ENCODE data around the gene ASB14. TPM values are rescaled to one million over a fixed set of nuclear protein-coding genes. Genes with fewer than 3 reads are reported as not detected.
A peak's percentile ranks its signal among the peaks of the same experiment; 100 is the strongest.

The ASB14 gene
- total RNA-seq, 1 donor from 2014 or later: not detected

DNA sequence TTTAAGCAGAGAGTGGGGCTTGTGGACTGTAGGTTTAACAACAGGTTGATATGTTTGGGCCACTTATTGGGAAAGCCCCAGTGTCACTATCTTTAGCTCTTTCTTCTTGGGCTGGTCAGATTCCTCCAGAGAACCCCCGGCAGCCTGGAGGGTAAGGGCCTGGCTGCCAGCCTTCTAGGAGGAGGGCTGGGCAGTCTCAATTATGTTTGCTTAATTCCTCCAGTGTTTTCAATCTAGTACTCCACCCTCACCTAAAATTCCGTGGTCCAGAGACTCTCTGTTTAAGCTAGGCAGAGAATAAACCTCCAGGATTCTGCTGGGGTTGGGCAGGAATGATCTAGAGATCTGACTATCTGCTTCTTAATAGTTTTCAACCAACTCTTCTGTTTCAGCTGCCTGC lies 5.3 kb downstream of the ASB14 start:
- H3K36me3 ChIP-seq: peaks cover 6% of the 10 kb centered on the region
- no peak overlapping the region for H3K27ac ChIP-seq
- H3K27me3 ChIP-seq: no peaks in the 10 kb centered on the region
- TF ChIP-seq EZH2 (IDR thresholded peaks at IDR 0.05): no peak
- no peak for TF ChIP-seq EZH2phosphoT487 (IDR thresholded peaks at IDR 0.05)
- TF ChIP-seq, protein P1, sequence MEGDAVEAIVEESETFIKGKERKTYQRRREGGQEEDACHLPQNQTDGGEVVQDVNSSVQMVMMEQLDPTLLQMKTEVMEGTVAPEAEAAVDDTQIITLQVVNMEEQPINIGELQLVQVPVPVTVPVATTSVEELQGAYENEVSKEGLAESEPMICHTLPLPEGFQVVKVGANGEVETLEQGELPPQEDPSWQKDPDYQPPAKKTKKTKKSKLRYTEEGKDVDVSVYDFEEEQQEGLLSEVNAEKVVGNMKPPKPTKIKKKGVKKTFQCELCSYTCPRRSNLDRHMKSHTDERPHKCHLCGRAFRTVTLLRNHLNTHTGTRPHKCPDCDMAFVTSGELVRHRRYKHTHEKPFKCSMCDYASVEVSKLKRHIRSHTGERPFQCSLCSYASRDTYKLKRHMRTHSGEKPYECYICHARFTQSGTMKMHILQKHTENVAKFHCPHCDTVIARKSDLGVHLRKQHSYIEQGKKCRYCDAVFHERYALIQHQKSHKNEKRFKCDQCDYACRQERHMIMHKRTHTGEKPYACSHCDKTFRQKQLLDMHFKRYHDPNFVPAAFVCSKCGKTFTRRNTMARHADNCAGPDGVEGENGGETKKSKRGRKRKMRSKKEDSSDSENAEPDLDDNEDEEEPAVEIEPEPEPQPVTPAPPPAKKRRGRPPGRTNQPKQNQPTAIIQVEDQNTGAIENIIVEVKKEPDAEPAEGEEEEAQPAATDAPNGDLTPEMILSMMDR (IDR thresholded peaks at IDR 0.05): no peak
- Mint-ChIP-seq H3K9me3 (peaks cover 2% of the 10 kb centered on the region), H3K4me3 (no peak overlapping the region), H3K27ac (no peak overlapping the region), H3K36me3 (no peaks in the 10 kb centered on the region), H3K27me3 (ENCODE audit: insufficient read depth, low read depth) (peaks cover 3% of the 10 kb centered on the region), H3K4me1 (no peaks in the 10 kb centered on the region)
- no peaks in the 10 kb centered on the region for H3K79me2 ChIP-seq (ENCODE audit: low read depth)
- H3K4me2 ChIP-seq: no peak overlapping the region
- no peak overlapping the region for H3K4me3 ChIP-seq
- no peak overlapping the region for H2AFZ ChIP-seq (replicated peaks)
- H4K20me1 ChIP-seq (ENCODE audit: low read depth): no peaks in the 10 kb centered on the region
- DNase-seq (ENCODE audit: low spot score): no peak
- H3K9ac ChIP-seq: no peak overlapping the region
- H3F3A ChIP-seq (ENCODE audit: low read depth): no peaks in the 10 kb centered on the region
- no peaks in the 10 kb centered on the region for H3K4me1 ChIP-seq
- peaks cover 5% of the 10 kb centered on the region for H3K9me3 ChIP-seq (ENCODE audit: low read depth)

DNA sequence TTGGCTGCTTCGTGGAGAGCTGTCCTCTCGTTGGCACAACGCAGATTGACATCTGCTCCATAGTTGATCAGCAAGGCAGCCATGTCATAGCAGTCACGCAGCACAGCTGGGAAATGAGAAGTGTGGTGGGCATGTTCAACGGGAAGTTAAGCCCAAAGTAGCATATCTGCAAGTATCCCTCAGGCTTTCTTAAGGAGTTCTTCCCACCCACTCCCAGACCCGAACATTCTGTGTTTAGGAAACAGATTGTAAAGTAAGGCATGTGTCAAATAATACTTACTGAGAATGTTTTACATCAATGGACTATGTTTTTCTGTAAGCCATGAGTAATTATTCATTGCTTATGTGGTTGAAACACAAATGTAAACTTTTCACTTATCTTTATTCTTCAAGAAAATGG lies 9.2 kb downstream of the ASB14 start:
- Histone ChIP-seq H3K4me1 (no peaks in the 10 kb centered on the region), H3K4me3 (no peak overlapping the region), H3K79me2 (ENCODE audit: low read depth) (no peaks in the 10 kb centered on the region), H3F3A (ENCODE audit: low read depth) (no peaks in the 10 kb centered on the region), H3K36me3 (peaks cover 6% of the 10 kb centered on the region), H3K9ac (no peak overlapping the region), H2AFZ (replicated peaks) (peak overlapping the region; percentile 37), H3K27me3 (no peaks in the 10 kb centered on the region), H4K20me1 (ENCODE audit: low read depth) (no peaks in the 10 kb centered on the region), H3K9me3 (ENCODE audit: low read depth) (peaks cover 5% of the 10 kb centered on the region), H3K4me2 (no peak overlapping the region), H3K27ac (no peak overlapping the region)
- peaks cover 4% of the 10 kb centered on the region for H3K36me3 Mint-ChIP-seq
- H3K4me1 Mint-ChIP-seq: no peaks in the 10 kb centered on the region
- DNase-seq (ENCODE audit: low spot score): no peak
- TF ChIP-seq EZH2 (IDR thresholded peaks at IDR 0.05): no peak
- TF ChIP-seq, protein P1 (IDR thresholded peaks at IDR 0.05): no peak
- H3K27me3 Mint-ChIP-seq (ENCODE audit: insufficient read depth, low read depth): no peaks in the 10 kb centered on the region
- peaks cover 2% of the 10 kb centered on the region for H3K9me3 Mint-ChIP-seq
- no peak overlapping the region for H3K4me3 Mint-ChIP-seq
- no peak overlapping the region for H3K27ac Mint-ChIP-seq

DNA sequence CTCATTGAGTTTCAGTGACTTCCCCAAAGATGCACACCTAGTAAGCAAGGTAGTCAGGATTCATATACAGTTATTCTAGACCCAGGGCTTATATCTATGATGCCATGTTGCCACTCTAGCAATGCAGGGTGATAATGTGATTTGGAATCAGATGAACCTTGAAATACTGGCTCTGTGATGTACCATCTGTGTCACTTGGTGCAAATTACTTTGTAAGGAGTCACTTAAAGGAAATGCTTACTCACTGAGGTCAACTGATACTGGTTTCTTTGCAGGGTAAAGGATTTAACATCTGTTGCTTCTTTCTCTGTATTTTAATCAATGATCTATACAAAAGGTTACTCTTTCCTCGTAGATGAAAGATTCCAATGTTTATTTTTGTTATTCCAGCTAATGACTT lies 10.8 kb downstream of the ASB14 start:
- no peak for DNase-seq (ENCODE audit: low spot score)
- H3K9me3 Mint-ChIP-seq: peaks cover 1% of the 10 kb centered on the region
- H3K36me3 Mint-ChIP-seq: peaks cover 9% of the 10 kb centered on the region
- Histone ChIP-seq H3K27ac (no peak overlapping the region), H3K4me2 (no peak overlapping the region), H3F3A (ENCODE audit: low read depth) (no peaks in the 10 kb centered on the region), H2AFZ (replicated peaks) (no peak overlapping the region), H3K27me3 (no peaks in the 10 kb centered on the region), H3K4me1 (no peaks in the 10 kb centered on the region), H3K36me3 (peaks cover 6% of the 10 kb centered on the region), H3K9ac (no peak overlapping the region), H3K79me2 (ENCODE audit: low read depth) (no peaks in the 10 kb centered on the region), H3K4me3 (no peak overlapping the region), H3K9me3 (ENCODE audit: low read depth) (peaks cover 5% of the 10 kb centered on the region), H4K20me1 (ENCODE audit: low read depth) (no peaks in the 10 kb centered on the region)
- H3K4me3 Mint-ChIP-seq: no peak overlapping the region
- TF ChIP-seq, protein P1 (IDR thresholded peaks at IDR 0.05): no peak
- no peak for TF ChIP-seq EZH2phosphoT487 (IDR thresholded peaks at IDR 0.05)
- TF ChIP-seq EZH2 (IDR thresholded peaks at IDR 0.05): no peak
- H3K27ac Mint-ChIP-seq: no peak overlapping the region
- H3K27me3 Mint-ChIP-seq (ENCODE audit: insufficient read depth, low read depth): no peaks in the 10 kb centered on the region
- no peaks in the 10 kb centered on the region for H3K4me1 Mint-ChIP-seq

Data from neural progenitor cell (in vitro differentiated cells).